ENCODE results near the gene ANKRD33.

ANKRD33 gene

DNA sequence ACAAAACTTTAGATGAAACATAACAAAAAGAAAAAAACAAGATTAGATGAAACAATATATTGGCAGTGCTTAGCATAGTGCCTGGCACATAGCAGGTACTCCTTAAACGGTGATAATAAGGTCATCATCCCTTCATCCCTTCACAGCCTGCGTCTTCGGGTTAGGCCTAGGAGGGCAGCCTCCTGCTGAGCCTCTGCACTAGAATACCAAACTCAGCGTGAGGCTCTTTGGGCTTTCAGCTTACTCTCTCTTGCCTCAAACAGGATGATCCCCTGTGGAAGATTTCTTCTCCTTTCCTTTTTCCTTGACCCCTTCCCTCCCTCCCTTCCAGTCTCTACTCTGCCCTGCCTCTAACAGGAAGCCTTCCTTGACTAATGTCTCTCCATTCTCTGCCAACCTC lies 25.0 kb upstream of the ANKRD33 start:
- DNase-seq, result no peak

DNA sequence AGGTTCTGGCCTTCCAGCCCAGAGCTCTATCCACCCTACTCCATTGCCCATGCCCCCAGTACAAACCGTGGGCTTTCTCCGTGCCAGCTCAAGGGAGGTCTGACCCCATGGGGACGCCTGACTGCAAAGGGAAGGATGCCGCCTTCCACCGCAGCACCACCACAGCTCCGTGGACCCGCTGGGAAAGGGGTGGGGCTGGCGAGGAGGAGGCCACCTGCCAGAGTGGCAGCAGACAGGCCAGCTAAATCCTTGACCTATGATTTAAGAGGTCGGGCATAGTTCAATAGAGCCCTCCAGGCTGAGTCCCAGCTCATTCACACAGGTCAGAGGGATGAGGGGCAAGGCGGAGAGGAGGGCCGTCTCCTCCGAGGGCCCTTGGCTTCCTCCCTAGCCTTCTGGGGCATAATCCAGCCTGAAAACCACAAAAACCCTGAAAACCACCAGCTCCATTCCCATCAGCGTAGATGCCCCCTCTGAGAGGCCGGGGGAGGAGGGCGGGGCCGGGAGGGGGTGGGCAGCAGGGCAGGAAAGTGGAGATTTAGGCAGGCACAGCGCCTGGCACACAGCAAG lies 24.5 kb upstream of the ANKRD33 start:
- no peak for DNase-seq

DNA sequence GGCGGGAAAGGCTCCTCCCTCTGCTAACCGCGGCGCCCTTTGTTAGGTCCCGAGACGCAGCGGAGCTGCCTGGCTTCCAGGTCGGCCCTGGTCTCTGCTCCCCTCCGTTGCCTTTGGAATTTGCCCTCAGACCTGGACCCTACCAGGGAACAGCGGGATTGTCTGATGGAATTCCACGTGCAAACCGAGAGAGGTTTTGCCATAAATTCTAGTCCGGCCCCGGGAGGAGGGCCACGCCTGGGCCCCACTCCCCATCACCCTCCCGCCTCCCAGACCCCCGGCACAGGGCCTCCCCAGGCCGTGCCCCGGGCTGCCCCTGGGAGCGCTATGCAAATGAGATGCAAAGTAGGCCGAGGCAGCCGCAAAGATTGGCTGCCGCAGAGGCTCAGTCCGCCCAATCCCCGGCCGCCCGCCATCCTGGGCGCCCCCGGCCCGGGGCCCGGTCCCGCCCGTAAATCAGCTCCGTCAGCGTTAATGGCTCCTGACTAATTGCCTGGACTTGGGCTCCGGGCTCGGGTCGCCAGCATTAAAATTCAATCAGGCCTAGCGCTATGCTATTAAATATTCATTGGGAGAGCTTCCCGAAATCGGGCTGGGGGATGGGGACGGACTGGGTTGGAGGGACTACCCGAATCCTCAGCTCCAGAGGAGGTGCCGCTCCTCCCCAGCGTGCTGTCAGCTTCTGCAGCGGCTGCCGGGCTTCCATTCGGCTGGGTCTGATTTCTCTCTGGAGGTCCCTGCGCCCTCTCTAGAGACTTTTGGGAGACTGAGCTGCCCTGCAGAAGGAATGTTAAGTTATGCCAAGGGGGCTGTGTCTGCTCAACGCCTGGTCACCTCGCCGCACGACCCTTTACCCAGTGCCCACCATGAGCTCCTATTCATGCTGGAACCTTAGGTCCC lies 23.7 kb upstream of the ANKRD33 start:
- DNase-seq, result no peak

DNA sequence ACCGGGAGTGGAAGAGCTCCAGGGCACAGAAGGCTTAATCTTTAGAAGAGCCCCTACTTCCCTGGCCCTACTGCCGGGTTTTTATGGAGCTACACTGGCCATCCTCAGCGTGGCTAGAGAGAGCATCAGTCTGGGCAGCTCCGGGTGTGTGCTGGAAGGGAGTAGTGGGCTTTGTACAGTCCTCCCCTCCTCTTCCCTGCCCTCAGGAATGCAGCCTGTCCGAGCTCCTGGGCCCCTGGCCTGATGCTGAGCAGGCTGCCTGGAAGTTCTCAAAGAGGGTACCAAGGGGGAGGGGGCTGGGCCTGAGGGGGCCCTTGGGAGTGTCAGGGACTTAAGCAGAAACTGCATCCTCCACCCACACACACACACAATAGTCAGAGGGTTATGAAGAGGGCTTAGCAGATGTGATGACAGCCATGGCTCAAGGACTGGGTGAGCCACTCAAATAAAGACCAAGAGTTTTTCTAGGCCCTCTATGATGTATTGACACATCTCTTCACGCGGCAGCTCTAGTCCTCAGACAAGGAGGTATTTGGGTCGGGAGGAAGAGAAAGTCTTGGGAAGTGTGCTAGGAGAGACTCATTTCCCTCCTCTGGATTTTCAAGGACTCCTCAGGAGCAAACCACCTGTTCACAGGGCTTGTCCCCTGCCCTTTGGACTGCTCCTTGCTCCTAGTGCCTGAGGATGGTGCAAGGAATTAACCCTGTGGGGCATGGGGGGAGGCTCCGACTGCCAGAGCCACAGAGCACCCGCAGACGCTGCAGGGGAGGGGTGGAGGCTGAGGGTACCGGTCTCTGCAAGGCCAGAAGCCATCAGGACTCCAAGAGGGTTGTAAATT lies 22.9 kb upstream of the ANKRD33 start:
- DNase-seq, result no peak

DNA sequence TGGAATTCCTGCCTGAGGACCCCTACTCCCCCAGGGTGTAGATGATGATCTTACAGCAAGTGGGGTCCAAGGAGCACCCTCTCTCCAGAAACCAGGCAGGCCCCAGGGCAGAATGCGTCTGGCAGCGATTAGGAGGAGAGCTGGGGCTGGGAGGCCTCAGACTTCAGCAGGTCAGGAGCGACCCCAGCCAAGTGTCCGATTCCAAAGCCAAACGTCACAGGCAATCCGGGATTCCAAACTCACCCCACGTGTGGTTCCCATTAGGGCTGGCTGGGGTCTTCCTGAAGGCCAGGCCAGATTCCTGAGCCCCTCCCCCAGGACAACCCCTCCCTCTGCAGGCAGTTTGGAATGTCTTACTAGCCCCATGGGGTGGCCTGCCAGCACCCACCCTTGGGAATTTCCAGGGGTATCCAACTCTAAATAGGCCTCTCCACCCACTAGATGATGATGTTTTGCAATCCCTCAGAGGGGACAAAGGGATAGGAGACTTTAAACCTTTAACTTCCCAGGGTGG lies 22.1 kb upstream of the ANKRD33 start:
- DNase-seq, result no peak

DNA sequence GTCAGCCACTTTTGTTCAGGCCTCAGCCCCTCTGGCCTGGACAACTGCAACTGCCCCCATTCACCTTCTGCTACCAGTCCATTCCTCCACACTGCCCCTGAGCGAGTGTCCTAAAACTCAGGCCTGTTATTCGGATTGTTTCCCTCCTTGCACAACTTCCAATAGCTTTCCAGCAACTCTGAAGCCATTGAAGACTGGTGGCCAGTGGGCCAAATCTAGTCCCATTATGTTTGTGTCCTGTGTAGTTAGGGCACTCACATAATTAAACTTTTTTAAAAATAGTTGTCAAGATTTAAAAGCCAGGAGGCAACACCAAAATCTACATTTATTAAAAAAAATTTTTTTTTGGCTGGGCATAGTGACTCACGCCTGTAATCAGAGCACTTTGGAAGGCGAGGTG lies 21.6 kb upstream of the ANKRD33 start:
- no peak for DNase-seq

DNA sequence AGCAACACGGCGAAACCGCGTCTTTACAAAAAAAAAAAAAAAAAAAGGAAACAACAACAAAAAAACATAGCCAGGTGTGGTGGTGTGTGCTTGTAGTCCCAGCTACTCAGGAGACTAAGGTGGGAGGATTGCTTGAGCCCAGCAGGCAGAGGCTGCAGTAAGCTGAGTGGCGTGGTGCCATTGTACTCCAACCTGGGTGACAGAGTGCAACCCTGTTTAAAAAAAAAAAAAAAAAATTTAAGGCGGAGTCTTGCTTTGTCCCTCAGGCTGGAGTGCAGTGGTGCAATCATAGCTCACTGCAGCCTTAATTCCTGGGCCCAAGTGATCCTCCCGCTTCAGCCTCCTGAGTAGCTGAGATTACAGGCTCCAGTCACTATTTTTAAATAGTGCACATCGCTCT lies 21.1 kb upstream of the ANKRD33 start:
- DNase-seq, result no peak

DNA sequence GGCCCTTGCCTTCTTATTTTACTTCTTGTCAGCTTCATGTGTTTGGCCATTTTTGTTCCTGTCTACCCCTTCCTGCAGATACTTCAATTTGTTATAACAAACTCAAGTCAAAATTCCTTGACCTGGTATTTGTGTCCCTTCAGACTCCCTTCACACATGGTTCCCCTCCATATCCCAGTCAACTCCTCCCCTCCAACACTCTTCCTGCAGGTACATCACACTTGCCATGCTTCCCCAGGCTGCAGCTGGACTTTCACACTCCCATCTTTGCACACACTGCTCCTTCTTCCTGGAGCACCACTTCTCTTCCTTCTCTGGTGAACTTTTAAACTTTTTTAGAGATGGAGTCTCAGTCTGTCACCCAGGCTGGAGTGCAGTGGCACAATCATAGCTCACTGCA lies 20.5 kb upstream of the ANKRD33 start:
- no peak for DNase-seq

DNA sequence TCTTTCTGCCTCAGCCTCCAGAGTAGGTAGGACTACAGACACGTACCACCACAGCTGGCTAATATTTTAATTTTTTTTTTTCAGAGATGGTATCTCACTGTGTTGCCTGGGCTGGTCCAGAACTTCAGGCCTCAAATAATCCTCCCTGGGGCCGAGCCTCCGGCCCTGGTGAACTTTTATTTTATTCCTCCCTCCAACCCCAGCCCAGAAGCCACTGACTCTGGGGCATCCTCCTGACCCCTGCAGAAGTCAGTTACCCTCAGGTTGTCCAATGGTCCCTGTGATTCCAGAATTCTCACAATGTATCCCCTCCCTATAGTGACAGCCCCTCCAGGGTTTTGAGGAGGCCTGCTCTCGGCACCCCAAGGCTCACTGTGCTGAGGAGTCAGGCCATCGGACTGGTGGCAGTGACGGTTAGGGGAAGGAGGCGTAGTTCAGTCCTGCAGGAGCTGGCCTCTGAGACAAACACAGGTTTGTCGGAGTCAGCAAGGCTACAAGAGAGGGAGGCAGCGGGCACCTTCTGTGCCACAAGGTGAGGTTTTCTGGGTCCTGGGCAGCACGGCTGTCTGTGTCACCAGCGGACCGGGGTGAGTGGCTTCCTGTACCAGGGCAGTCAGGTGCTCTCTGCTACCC lies 20.0 kb upstream of the ANKRD33 start:
- no peak for DNase-seq

DNA sequence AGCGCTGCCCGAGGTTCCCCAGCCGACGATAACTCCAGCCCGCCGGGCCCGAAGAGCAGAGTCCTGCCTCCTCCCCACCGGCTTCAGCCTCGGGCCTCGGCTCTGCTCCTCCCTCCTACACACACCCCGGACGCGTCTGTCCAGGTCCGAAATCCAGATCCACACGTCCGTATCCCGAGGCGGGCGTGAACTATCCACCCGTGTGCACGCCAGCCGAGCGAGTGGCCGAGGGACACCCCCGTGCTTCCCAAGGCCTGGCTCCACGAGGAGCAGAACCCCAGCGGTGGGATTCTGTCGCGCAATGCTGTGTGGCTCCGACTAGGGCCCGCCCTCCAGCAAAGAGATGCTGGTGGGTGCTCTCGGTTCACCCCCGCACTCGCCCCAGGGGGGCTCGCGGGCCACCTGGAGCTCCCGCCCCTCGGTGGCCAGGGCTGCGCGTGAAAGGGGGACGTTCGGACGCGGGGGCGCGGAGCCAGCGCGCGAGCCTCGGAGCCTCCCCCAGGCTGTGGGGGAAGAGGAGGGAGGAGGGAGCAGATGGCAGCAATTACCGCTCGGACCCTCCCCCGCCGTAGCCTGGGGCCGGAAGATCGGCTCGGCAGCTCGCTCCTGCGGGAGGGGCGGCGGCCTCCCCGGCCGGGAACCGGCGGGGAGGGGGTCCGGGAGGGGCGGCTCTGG lies 18.9 kb upstream of the ANKRD33 start:
- DNase-seq, result no peak

DNA sequence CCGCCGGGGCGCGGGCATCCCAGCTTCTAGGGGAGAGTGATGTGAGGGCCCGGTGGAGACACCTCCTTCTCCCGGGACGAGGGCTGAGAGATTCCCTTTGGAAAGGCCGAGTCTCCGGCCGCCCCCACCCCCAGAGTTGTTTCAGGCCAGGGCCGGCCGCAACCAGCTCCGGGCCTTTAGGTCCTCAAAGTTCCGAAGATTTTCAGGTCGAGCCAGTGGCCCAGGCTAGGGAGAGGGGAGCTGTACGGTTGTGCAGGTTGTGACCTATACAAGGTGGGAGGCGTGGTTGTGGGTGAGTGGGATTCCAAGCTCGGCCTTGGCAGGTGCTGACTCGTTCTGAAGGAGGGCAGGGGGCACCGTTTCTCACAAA lies 18.4 kb upstream of the ANKRD33 start:
- DNase-seq, result no peak

DNA sequence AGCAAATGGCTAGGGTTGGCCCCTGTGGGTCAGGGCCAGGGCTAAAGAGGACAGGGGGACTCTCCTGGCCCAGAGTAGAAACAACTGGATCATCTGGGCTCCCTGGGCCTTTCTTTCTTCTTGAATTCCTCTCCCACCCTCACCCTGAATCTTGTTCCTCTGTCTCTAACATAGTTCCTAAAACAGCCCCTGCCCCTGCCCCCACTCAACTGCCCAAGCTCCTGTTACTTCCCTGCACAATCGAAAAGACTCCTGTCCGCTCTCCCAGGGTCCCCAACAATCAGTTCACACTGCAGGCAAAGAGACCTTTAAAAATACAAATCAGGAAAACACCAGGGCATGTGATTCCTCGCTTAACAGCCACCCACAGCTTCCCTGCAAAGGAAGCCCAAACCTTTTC lies 18.0 kb upstream of the ANKRD33 start:
- peak; percentile 28 for DNase-seq

DNA sequence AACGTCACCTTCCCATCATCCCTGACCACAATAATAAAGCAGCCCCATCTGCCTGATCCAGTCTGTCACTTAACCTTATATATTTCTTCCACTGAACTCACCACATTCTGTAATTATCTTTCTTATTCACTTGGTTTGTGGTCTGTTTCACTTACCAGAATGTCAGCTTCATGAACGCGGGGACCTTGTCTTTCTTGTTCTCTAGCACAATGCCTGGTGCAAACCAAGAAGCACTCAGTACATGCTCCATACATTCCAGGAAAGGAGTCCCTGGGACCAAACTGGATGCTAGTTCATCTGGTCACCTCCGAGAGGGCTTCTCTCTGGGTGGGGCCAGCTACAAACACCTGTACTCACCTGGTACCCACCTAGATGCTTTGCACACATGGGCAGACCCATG lies 17.4 kb upstream of the ANKRD33 start:
- DNase-seq, result no peak

DNA sequence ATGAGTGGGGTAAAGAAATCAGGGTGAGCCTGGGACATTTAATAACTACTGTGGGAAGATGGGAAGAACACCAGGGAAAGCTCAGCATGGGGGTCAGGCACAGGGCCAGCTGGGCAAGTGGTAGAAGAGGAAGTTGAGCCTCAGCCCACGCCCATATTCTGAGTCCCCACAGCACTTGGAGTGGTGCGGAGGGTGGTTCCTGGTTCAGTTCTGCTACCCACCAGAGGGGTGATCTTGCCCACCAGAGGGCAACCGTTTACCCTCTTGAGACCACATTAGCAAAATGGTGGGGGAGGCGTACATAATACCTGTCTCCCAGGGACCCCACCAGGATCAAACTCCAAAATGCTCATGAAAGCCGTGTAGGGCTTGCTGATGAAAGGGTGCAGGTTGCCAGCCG lies 16.8 kb upstream of the ANKRD33 start:
- DNase-seq, result peak; percentile 76

DNA sequence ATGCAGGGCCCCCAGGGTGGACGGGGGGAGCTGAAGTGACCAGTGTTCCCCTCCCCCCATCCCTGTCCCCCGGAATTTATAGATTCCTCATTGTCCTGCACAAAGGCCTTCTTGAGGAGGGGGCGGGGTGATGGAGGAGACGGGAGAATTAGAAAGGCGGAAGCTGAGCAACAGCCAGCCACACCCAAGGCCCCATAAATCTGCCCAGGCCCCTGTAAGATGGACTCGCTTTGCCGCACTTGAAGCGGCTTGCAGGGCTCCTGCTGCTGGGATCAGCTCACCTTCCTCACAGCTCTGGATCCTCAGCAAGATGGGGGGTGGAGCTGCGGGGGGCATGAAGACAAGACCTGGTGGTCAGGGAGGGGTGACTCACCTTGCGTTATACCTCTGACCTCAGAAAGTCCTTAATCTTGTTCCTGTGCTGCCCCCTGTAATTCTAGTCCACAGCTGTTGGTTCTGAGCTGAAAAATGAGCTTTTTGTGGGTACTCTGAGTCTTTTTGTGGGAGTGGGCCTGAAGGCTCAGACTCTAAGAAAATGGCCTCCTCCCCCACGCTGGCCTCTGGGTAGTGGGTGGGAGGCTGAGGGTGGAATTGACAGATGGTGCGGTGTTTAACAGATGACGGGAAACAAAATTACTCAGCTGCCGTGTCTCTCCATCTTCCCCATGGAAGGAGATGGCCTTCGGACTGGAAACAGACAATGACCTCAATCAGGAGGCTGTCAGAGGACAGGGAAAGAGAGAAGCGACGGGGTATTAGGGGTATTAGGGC lies 15.8 kb upstream of the ANKRD33 start:
- DNase-seq, result no peak

DNA sequence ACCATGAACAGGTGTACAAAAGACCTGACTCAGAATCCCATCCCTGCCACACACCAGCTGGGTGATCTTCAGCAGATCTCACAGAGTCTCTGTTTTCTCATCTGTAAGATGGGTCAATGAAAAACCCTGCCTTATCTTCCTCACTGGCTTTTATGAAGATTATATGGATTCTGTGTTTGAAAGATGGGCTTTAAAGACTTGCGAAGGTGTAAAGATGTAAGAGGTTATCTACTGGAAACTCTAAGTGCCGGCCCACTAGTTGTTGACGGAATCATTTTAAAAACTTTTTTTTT lies 15.3 kb upstream of the ANKRD33 start:
- DNase-seq, result no peak

DNA sequence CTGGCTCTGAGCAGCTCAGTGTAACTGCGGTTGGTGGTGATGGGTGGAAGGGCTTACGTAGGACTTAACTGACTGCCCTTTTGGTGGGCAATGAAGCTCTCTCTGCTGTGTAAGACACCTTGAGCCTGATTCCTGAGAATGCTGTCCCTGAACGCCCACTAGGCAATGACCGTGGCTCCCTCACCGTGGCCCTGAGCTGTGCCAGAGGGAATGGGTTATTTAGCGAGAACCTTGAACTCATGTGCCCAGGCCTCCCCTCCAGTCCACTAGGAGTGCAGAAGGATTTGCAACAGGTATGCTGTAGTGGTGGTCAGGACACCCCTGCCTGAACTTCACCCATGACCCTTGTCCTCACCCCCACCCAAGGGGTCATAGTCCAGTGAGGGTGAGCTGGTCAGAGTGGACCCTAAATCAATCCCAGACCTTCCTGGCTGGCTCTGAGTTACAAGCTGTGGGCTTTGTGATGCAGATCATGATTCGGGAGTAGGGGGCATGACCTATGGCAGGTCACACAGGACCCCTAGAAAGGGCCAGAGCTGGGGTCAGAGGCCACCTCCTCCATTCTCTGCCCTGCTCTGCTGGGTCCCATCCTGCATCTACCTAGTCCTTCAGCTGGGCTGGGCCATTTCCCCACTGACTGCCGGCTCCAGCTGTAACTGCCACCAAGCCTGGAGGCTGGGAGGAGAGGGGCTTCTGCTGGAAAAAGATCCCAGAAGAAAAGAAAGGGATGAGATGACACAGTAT lies 14.5 kb upstream of the ANKRD33 start:
- no peak for DNase-seq

DNA sequence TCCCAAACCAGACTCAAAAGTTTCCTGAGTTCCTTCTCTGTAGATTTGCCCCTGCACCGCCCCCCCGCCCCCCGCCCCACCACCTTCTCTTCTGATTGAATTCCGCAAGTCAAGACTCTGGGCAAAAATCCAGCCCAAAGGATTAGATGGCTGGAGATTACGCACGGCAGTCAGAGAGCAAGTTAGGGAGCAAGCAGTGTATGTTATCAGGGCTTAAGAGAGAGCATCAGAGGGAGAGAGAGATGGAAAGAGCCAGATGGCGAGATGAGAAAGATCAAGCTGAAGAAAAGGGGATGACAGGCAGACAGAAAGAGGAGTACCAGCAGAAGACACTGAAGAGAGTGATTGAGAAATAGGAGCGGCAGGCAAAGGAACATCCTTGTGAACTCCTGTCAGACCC lies 13.9 kb upstream of the ANKRD33 start:
- no peak for DNase-seq

DNA sequence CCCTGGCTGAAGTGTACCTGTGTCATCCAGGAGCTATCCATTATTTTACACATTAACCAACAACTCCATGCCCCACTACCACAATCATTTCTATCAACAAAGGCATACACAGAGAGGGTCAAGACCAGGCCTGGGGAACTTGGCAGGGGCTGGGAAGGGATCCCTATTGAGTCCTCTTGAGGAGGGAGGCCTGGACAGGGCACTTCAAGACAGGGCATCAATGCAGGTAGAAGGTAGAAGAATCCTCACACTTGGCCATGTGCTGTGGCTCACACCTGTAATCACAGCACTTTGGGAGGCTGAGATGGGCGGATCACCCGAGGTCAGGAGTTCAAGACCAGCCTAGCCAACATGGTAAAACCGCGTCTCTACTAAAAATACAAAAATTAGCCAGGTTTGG lies 13.4 kb upstream of the ANKRD33 start:
- DNase-seq, result no peak

DNA sequence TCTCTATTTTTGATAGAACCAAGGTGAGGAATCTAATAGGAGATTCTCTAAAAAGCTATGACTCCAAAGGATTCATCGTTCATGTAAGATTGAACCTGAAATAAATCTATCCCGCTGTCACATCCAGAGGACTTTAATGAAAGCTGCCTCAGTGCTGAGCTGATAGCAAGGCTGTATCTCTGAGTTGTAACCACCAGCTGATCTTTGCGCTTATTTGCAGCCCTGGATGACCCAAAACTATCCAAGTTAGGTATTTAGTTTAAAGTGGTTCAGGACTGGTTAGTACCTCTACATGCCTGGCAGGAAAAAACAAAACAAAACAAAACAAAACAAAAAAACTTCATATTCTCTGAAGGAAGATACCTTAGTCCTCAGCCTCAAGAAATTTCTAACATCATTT lies 8.8 kb upstream of the ANKRD33 start:
- DNase-seq, result no peak

DNA sequence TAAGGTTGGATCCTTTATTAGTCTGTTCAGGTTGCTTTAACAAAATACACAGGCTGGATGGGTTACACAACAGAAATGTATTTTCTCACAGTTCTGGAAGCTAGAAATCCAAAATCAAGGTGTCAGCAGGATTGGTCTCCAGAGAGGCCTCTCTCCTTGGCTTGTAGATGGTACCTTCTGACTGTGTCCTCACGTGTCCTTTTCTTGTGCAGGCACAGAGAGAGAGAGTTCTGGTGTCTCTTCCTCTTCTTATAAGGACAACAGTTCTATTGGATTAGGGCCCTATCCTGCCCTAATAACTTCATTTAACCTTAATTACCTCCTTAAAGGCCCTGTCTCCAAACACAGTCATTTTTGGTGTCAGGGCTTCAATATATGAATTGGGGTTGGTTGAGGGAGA lies 4.6 kb upstream of the ANKRD33 start:
- no peak for DNase-seq
